Suppressor macrophage (primary cell): ENCODE measurements around the gene TRPM2.

Experiments
- DNase-seq, 4 experiments: peaks; one replicate each; pipeline ENCODE4 v3.0.0-alpha.2; 2020 to 2022

TRPM2 gene

GRCh38 chr21:44322621-44323325 is 30.6 kb upstream of the TRPM2 start:
- no peak for DNase-seq

- DNase-seq, result no peak
Observed at GRCh38 chr21:44323591-44323990, 29.8 kb upstream of the TRPM2 start.

GRCh38 chr21:44324106-44324853 is 29.1 kb upstream of the TRPM2 start:
- DNase-seq, result no peak

- DNase-seq, result no peak
Observed at GRCh38 chr21:44324854-44325107, 28.6 kb upstream of the TRPM2 start.

- no peak for DNase-seq
Observed at GRCh38 chr21:44325386-44326271, 27.8 kb upstream of the TRPM2 start.

- DNase-seq, result no peak
Observed at GRCh38 chr21:44326272-44326647, 27.2 kb upstream of the TRPM2 start.

- no peak for DNase-seq
Observed at GRCh38 chr21:44326716-44327602, 26.5 kb upstream of the TRPM2 start.

- no peak for DNase-seq
Observed at GRCh38 chr21:44327603-44327974, 25.8 kb upstream of the TRPM2 start.

- DNase-seq, result no peak
Observed at GRCh38 chr21:44328242-44328895, 25.1 kb upstream of the TRPM2 start.

GRCh38 chr21:44329086-44329889 is 24.1 kb upstream of the TRPM2 start:
- no peak for DNase-seq

GRCh38 chr21:44329971-44330681 is 23.3 kb upstream of the TRPM2 start:
- no peak for DNase-seq

GRCh38 chr21:44330698-44331097 is 22.7 kb upstream of the TRPM2 start:
- DNase-seq, result no peak

GRCh38 chr21:44331209-44331608 is 22.2 kb upstream of the TRPM2 start:
- no peak for DNase-seq

GRCh38 chr21:44331650-44332307 is 21.6 kb upstream of the TRPM2 start:
- DNase-seq, result no peak

GRCh38 chr21:44332383-44332782 is 21.0 kb upstream of the TRPM2 start:
- DNase-seq, result no peak

GRCh38 chr21:44332965-44333364 is 20.5 kb upstream of the TRPM2 start:
- DNase-seq, result no peak

- no peak for DNase-seq
Observed at GRCh38 chr21:44333509-44334328, 19.7 kb upstream of the TRPM2 start.

GRCh38 chr21:44334329-44335030 is 18.9 kb upstream of the TRPM2 start:
- DNase-seq, result no peak
